ENCODE data around the gene SLC9A3.

DNA sequence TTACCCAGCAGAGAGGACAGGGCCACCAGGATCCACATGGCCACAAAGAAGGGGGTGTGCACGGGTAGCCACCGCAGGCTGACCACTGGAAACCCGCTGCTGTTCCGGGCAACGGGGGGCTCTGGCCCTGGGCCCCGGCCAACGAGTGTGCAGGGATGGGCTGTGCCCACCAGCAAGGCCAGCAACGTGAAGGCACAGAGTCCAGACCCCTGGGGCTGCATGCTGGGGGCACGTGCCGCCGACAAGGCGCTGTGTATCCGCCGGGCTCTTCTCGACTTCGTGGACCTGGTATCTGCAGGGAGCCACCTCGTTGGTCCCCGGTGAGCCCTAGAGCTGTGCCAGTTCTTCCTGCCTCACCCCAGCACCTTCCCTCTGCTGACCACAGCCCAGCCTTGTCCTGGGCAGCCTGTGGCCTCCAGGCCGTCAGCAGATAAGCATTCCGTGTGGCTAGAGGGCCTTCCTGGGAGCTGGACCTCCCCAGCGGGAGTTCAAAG, 45.7 kb upstream of the SLC9A3 start:
- TF ChIP-seq EZH2 (IDR thresholded peaks at IDR 0.05; ENCODE audit: insufficient read depth, poor library complexity, severe bottlenecking), result no peak
- TF ChIP-seq EZH2phosphoT487 (IDR thresholded peaks at IDR 0.05; ENCODE audit: insufficient read depth, low read depth), result no peak

All from GM23248 (cell line).